HEK293T (cell line): ENCODE results near the gene ACP5.
"Not testable (repeated sequence)": the region's sequence is repeated elsewhere in the genome, so short reads cannot be mapped to it uniquely, and the experiment has no call there.

ENCODE experiments used
- CTCF ChIA-PET: fragments of 350-600 bp; formaldehyde crosslinking; extraction: SDS; loops from one replicate; lab custom pipeline; 2021; ENCODE audit warnings: antibody characterized with exemption, inconsistent platforms; lab: Yijun Ruan, JAX
- POLR2A ChIA-PET: fragments of 350-600 bp; formaldehyde crosslinking; extraction: SDS; loops from one replicate; lab custom pipeline; 2020; ENCODE audit warnings: antibody characterized with exemption, inconsistent platforms; lab: Yijun Ruan, JAX
- DNase-seq: peaks from one replicate; pipeline ENCODE4 v3.0.0; 2012; ENCODE audit warnings: mixed read lengths; ENCODE audit errors: extremely low spot score
- ARNT ChIP-seq: fragments of 450-650 bp; IDR thresholded peaks from 2 replicates; pipeline ENCODE4 v1.6.1; 2017; ENCODE audit warnings: mild to moderate bottlenecking
- CTBP1 ChIP-seq: fragments of 450-650 bp; IDR thresholded peaks from 2 replicates; pipeline ENCODE4 v1.6.1; 2016; ENCODE audit warnings: borderline replicate concordance
- ELF4 ChIP-seq: fragments of 450-650 bp; IDR thresholded peaks from 2 replicates; pipeline ENCODE4 v1.6.1; 2017; ENCODE audit warnings: antibody characterized with exemption
- FOXA1 ChIP-seq: fragments of 450-650 bp; IDR thresholded peaks from 2 replicates; pipeline ENCODE4 v1.6.1; 2016; ENCODE audit warnings: mild to moderate bottlenecking
- FOXK2 ChIP-seq: fragments of 450-650 bp; IDR thresholded peaks from 2 replicates; pipeline ENCODE4 v1.6.1; 2016; ENCODE audit warnings: mild to moderate bottlenecking
- FOXM1 ChIP-seq: fragments of 450-650 bp; IDR thresholded peaks from 2 replicates; pipeline ENCODE4 v1.6.1; 2017; ENCODE audit warnings: mild to moderate bottlenecking, borderline replicate concordance
- HDGF ChIP-seq: fragments of 450-650 bp; IDR thresholded peaks from 2 replicates; pipeline ENCODE4 v1.6.1; 2017; ENCODE audit warnings: antibody characterized with exemption, borderline replicate concordance
- L3MBTL2 ChIP-seq: fragments of 450-650 bp; conservative IDR thresholded peaks from 2 replicates; pipeline ENCODE4 v1.6.1; 2016; ENCODE audit warnings: mild to moderate bottlenecking
- LEF1 ChIP-seq: fragments of 450-650 bp; IDR thresholded peaks from 2 replicates; pipeline ENCODE4 v1.6.1; 2017; ENCODE audit warnings: mild to moderate bottlenecking, borderline replicate concordance
- NFRKB ChIP-seq: fragments of 450-650 bp; IDR thresholded peaks from 2 replicates; pipeline ENCODE4 v1.6.1; 2016; ENCODE audit warnings: mild to moderate bottlenecking, moderate library complexity
- SP1 ChIP-seq: fragments of 450-650 bp; IDR thresholded peaks from 2 replicates; pipeline ENCODE4 v1.6.1; 2017
- SUZ12 ChIP-seq: fragments of 450-650 bp; IDR thresholded peaks from 2 replicates; pipeline ENCODE4 v1.6.1; 2016; ENCODE audit warnings: mild to moderate bottlenecking
- TARDBP ChIP-seq: fragments of 450-650 bp; IDR thresholded peaks from 2 replicates; pipeline ENCODE4 v1.6.1; 2016
- ZNF384 ChIP-seq: fragments of 450-650 bp; IDR thresholded peaks from 2 replicates; pipeline ENCODE4 v1.6.1; 2016
- TF ChIP-seq, protein P1 (sequence below): fragments of 450-650 bp; IDR thresholded peaks from 2 replicates; pipeline ENCODE4 v1.6.1; 2016

Gene ACP5

DNA sequence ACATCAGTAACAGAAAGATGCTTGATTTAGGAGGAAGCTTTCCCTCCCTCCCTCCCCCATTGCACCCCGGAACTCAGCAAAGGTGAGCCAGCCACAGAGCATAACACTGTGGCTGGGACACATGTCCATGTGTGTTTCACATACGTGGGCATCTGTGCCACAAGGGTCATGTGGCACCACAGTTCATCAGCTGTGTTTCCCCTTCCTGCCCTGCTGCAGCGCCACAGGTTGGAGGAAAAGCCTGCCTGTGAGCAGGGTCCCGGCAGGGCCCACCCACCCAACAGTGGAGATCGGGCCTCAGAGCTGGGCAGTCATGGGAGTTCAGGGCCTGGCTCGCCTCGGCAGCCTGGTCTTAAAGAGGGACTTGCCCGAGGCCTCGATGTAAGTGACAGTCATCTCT is 2.8 kb downstream of the ACP5 start:
- TF ChIP-seq ELF4 (no peak), ARNT (no peak), CTBP1 (no peak), L3MBTL2 (no peak)
- no peak for DNase-seq
- ChIA-PET POLR2A (no interaction called here), CTCF (interaction anchor here (0.5 kb wide), 1 partner anchor 38 kb away, joined by 3 read pairs; no protein-coding TSS in a partner anchor)

DNA sequence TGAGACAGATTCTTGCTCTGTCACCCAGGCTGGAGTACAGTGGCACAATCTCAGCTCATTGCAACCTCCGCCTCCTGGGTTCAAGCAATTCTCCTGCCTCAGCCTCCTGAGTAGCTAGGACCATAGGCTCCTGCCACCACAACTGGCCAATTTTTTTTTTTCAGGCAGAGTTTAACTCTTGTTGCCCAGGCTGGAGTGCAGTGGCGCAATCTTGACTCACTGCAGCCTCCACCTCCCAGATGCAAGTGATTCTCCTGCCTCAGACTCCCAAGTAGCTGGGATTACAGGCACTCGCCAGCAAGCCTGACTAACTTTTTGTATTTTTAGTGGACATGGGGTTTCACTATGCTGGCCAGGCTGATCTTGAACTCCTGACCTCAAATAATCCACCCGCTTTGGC is 3.7 kb downstream of the ACP5 start:
- CTCF ChIA-PET, result interaction anchor here (1.5 kb wide), 1 partner anchor 13 kb away, joined by 3 read pairs; no protein-coding TSS in a partner anchor
- DNase-seq, POLR2A ChIA-PET: not testable (repeated sequence)

DNA sequence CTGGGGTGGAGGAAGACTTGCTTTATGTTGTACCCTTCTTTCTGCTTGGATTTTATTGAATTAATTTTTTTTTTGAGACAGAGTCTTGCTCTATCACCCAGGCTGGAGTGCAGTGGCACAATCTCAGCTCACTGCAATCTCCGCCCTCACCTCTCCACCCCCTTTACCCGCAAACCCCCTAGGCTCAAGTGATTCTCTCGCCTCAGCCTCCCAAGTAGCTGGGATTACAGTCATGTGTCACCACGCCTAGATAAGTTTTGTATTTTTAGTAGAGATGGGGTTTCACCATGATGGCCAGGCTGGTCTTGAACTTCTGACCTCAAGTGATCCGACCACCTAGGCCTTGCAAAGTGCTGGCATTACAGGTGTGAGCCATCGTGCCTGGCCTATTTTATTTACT is 4.1 kb downstream of the ACP5 start:
- POLR2A ChIA-PET, DNase-seq: not testable (repeated sequence)
- CTCF ChIA-PET, result interaction anchor here (1.5 kb wide), 1 partner anchor 13 kb away, joined by 3 read pairs; no protein-coding TSS in a partner anchor

- CTCF ChIA-PET, result no interaction called here
- TF ChIP-seq CTBP1 (no peak), L3MBTL2 (no peak), FOXA1 (no peak), NFRKB (no peak), SUZ12 (no peak), SP1 (no peak), TARDBP (no peak), ARNT (no peak), FOXK2 (no peak), LEF1 (no peak), ZNF384 (no peak), HDGF (no peak), FOXM1 (no peak), ELF4 (no peak)
- TF ChIP-seq, protein P1, sequence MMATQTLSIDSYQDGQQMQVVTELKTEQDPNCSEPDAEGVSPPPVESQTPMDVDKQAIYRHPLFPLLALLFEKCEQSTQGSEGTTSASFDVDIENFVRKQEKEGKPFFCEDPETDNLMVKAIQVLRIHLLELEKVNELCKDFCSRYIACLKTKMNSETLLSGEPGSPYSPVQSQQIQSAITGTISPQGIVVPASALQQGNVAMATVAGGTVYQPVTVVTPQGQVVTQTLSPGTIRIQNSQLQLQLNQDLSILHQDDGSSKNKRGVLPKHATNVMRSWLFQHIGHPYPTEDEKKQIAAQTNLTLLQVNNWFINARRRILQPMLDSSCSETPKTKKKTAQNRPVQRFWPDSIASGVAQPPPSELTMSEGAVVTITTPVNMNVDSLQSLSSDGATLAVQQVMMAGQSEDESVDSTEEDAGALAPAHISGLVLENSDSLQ, result no peak
- POLR2A ChIA-PET, result interaction anchor here (1.3 kb wide), 1 partner anchor 11 kb away, joined by 4 read pairs; the partner anchor contains the start of gene ELOF1
- DNase-seq, result no peak
Measured at GRCh38 chr19:11570039-11570462, 7.4 kb downstream of the ACP5 start.

DNA sequence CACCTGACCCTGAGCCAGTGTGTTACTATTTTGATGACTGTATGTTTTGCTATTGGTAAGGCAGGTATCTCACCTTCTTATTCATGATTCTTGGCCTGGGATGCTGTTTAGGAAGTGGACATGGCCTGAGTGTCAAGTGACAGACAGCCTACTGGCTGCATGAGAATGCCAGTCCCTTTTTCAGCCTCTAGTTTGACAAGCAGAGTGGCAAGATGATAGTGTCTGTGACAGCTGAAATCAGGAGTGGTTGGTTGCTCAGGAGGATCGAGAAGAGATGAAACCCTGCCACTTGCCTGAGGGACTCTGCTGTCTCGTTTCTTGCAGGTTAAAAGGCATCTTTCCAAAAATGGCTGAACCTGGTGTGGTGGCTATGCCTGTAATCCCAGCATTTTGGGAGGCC is 11.3 kb downstream of the ACP5 start:
- TF ChIP-seq SUZ12 (no peak), ZNF384 (no peak)
- POLR2A ChIA-PET, result no interaction called here

GRCh38 chr19:11565649-11565980 is 11.8 kb downstream of the ACP5 start:
- POLR2A ChIA-PET, CTCF ChIA-PET, DNase-seq: not testable (repeated sequence)

More for the DNA sequence above, 11.3 kb downstream of the ACP5 start:
- CTCF ChIA-PET, result no interaction called here
- no peak for DNase-seq

GRCh38 chr19:11564082-11564807 is 13.2 kb downstream of the ACP5 start:
- POLR2A ChIA-PET, DNase-seq, CTCF ChIA-PET: not testable (repeated sequence)

GRCh38 chr19:11563532-11563931 is 13.9 kb downstream of the ACP5 start:
- no peak for DNase-seq
- ChIA-PET CTCF (interaction anchor here (0.6 kb wide), 1 partner anchor 424 kb away, joined by 3 read pairs; no protein-coding TSS in a partner anchor), POLR2A (no interaction called here)
- TF ChIP-seq, protein P1, result no peak
- no peak for TF ChIP-seq HDGF
- no peak for TF ChIP-seq FOXM1

DNA sequence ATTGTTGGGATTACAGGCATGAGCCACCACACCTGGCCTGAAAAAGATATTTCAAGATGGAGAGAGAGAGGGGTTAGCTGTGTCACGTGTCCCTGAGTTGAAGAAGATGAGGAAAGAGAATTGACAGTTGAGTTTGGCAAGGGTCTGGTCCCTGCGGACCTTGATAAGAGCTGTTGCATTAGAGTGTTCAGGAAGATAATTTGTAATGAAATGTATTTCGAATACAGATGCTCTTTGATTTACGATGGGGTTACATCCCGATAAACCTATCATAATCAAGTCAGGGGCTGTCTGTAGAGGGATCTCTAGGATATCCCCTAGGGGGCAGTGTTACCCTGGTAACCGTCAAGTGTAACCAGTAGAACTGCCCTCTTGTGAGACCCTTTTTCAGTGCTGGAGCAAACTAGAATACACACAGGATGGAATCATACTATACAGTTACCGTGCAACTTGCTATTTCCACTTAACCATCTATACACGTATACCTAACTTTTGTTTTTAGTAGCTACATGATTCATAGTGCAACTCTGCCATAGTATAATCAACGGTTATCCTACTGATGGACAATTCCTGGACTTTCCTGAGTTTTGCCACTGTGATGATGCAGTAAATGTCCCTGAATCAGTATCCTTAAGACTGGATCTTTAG is 16.9 kb downstream of the ACP5 start:
- TF ChIP-seq, protein P1, result peak; percentile 85
- TF ChIP-seq ZNF384 (no peak), CTBP1 (peak; percentile 69), L3MBTL2 (no peak), HDGF (no peak)
- DNase-seq, result peak; percentile 70
- ChIA-PET POLR2A (no interaction called here), CTCF (interaction anchor here (1.4 kb wide), 1 partner anchor 12 kb away, joined by 3 read pairs; no protein-coding TSS in a partner anchor)
